Measurements from ENCODE around the gene SNTA1.

SNTA1 gene

GRCh38 chr20:33359399-33360261 lies 83.9 kb downstream of the SNTA1 start:
- TF ChIP-seq TAF1 (IDR thresholded peaks at IDR 0.05; ENCODE audit: borderline replicate concordance, insufficient read depth, low read length) (no peak), SIN3A (IDR thresholded peaks at IDR 0.05; ENCODE audit: borderline replicate concordance, insufficient read depth, low read length) (no peak), REST (IDR thresholded peaks at IDR 0.05; ENCODE audit: insufficient read depth in 1 of 2, low read depth in 2 of 2, low read length in 2 of 2) (no peak), POLR2AphosphoS5 (IDR thresholded peaks at IDR 0.05; ENCODE audit: low read depth, low read length) (no peak), FOXP2 (optimal IDR thresholded peaks at IDR 0.05; ENCODE audit: borderline replicate concordance, extremely low read depth, extremely low read length, insufficient read depth) (no peak)

Measured in PFSK-1 (cell line).